H1 (cell line): ENCODE measurements around the gene COL10A1.

Source experiments
- CTCF ChIP-seq, 3 experiments: IDR thresholded peaks; 1 replicate in 2 of 3; 2 replicates in 1 of 3; pipeline versions ENCODE4 v1.5.1 to v1.6.1; 2011; ENCODE audit warnings: low read length in 3 of 3, mild to moderate bottlenecking in 3 of 3, inconsistent platforms in 2 of 3, low read depth in 1 of 3, moderate library complexity in 1 of 3; ENCODE audit not compliant: insufficient read depth in 1 of 3; ENCODE audit errors: control extremely low read depth in 1 of 3
- EGR1 ChIP-seq: IDR thresholded peaks from 2 replicates; pipeline ENCODE4 v1.6.1; 2011; ENCODE audit warnings: low read depth, low read length, borderline replicate concordance
- EZH2 ChIP-seq: fragments of 200-600 bp; sonication (generic); IDR thresholded peaks from 2 replicates; pipeline ENCODE4 v1.7.1; 2012; ENCODE audit warnings: low read depth, mild to moderate bottlenecking, moderate library complexity, low read length, inconsistent platforms; ENCODE audit not compliant: severe bottlenecking
- KDM5A ChIP-seq: fragments of 200-600 bp; IDR thresholded peaks from 2 replicates; pipeline ENCODE4 v1.7.1; 2012; ENCODE audit warnings: mild to moderate bottlenecking, low read length, inconsistent platforms, mixed read lengths
- POLR2A ChIP-seq, 2 experiments: IDR thresholded peaks; 1 replicate in 1 of 2; 2 replicates in 1 of 2; pipeline ENCODE4 v1.6.1; 2011; ENCODE audit warnings: low read depth in 2 of 2, low read length in 2 of 2, mild to moderate bottlenecking in 2 of 2; ENCODE audit errors: control extremely low read depth in 1 of 2
- TEAD4 ChIP-seq: IDR thresholded peaks from 2 replicates; pipeline ENCODE4 v1.6.1; 2012; ENCODE audit warnings: low read depth, low read length, inconsistent platforms, mixed read lengths

- TF ChIP-seq EGR1 = no peak
- no peak for TF ChIP-seq EZH2
- no peak for TF ChIP-seq POLR2A (IDR thresholded peaks at IDR 0.05; ENCODE audit: control extremely low read depth in 1 of 2, low read depth in 2 of 2, low read length in 2 of 2)
- TF ChIP-seq TEAD4 = no peak
- TF ChIP-seq CTCF (IDR thresholded peaks at IDR 0.05; ENCODE audit: control extremely low read depth in 1 of 3, insufficient read depth in 1 of 3, low read depth in 1 of 3, low read length in 3 of 3) = no peak
- TF ChIP-seq KDM5A = no peak
Measured at GRCh38 chr6:116145803-116146675, 20.1 kb upstream of the COL10A1 start.
